ENCODE measurements around the gene SPATA31C1.
"Not testable (repeated sequence)": the region's sequence is repeated elsewhere in the genome, so short reads cannot be mapped to it uniquely, and the experiment has no call there.

The SPATA31C1 gene

DNA sequence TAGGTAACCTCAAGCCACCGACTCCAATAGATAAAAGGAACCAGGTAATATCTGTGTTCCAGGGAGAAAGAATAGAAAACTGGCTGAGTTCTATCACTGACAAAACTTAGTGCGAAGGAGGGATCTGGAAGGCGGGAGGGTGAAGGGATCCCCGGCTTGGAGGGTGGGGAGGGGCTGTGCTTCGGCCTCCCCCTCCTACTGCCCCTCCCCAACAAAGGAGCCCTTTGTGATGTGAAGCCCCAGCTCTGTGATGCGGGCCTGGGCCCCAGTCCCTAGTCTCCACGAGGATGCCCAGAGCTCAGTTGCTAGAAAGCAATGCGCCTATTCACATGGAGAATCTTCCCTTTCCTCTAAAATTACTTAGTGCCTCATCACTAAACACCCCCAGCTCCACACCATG lies at the start of gene SPATA31C1:
TSS of gene SPATA31C1 (plus strand) at position 301 of the 400 bp plus-strand sequence.
- in situ Hi-C loops (cut with MboI; ENCODE audit: low sequenced_read_pairs), result not testable (repeated sequence)

DNA sequence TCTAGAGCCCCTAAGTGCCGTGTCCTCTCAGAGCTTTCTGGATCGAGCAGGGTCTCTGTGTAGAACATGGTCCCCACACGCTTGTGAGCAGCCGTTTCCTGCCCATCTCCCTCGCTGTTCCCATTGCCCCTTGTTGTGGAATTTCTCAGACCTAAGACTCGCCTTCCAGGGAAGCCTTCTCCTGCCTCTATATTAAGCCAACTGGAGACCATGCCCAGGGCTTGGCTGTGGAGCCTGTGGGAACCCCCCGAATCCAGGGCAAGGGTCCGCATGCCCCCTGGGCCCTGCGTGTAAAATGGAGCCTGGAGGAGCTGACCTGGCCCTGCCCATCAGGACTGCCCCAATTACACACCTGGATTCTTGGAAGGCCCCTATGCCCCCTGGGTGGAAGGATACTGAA lies 49.6 kb upstream of the SPATA31C1 start:
- in situ Hi-C loops (cut with MboI; ENCODE audit: low sequenced_read_pairs), result no loop called here

DNA sequence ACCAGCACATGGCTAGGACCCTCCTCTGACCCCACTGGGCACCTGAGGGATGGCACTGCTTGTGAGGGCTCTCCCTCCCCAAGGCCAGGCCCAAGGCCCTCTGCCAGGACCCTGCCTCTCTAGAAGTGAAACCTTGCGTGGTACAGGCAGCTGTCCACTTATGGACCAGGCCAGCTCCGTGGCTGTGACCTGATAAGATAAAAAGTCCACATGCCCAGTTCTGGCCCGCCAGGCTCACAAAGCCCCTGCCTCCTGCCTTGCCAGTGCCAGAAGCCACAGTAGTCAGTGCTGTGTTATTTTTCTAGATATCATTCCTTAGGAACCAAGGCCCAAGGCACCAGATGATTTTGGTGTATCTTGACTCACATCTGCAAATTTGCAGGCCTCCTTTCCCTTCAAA lies 49.1 kb upstream of the SPATA31C1 start:
- in situ Hi-C loops (cut with MboI; ENCODE audit: low sequenced_read_pairs), result no loop called here

DNA sequence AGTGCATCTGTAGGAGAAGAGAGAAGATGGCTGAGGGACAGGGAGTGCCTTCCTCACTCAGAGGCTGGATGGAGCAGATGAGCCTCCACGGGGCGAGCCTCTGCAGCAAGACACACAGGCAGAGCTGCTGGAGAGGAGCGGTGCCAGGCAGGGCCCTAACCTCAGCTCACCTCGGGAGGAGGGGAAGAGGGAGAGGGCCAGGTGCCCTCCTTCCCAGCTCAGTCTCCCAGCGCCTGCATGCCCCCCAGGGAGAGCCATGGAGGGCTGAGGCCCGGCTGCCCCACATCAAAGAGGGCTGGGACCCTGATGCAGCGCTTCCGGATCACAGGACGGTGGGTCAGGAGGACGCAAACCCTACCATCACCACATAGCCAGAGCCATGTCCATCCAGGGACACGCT lies 48.7 kb upstream of the SPATA31C1 start:
- in situ Hi-C loops (cut with MboI; ENCODE audit: low sequenced_read_pairs), result no loop called here

DNA sequence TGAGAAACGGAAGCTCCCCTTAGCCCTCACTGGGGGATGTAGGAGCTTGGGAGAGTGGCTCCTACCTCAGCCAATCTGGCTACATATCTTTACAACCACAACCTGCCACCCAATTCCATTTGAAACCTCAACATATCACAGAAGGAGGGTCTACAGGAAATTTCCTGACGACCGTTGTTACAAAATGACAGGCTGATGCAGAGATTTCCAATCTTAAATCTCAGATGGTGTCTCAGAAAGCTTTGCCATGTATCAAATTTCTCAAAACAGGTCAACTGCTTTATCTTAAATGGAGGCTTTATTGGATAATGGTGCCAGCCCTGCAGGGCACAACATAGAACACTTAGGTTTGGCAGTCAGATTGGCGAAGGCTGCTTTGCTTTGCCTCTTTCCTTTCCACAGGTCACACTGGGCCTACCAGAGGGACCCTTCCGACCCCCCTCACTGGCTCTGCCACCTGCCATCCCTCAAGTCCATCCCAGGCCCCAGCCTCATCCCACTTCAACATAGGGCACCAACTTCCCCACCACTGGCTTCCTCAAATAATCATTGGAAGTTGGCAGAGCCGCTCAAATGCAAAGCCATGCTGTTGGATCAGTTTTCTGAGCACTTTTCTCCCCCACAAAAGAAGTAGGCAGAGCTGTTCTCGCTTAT lies 46.2 kb upstream of the SPATA31C1 start:
- in situ Hi-C loops (cut with MboI; ENCODE audit: low sequenced_read_pairs), result no loop called here

DNA sequence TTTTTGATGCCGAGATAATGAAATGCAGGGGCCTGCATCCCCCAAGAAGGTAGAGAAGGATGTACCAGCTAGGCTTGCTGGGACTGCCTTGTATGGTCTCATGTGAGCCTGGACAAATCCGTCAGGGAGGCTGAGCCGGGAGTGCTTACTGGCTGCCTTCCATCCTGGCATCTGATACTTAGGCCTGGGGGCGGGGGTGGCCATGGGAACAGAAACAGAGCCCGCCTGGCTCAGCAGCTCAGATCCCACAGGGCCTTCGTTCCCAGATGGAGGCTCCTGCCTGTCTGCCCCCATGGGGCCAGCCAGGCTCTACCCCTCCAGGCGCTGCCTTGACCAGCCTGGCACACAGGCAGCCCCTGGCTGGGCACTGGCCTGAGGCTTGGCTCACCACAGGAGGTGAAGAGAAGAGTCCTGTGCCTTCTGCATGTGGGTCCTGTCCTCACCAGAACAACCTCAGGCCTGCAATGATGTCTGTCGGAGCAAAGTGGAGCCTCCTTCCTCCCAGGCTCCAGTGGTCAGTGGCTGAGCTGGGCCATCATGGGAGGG lies 45.6 kb upstream of the SPATA31C1 start:
- in situ Hi-C loops (cut with MboI; ENCODE audit: low sequenced_read_pairs), result no loop called here

DNA sequence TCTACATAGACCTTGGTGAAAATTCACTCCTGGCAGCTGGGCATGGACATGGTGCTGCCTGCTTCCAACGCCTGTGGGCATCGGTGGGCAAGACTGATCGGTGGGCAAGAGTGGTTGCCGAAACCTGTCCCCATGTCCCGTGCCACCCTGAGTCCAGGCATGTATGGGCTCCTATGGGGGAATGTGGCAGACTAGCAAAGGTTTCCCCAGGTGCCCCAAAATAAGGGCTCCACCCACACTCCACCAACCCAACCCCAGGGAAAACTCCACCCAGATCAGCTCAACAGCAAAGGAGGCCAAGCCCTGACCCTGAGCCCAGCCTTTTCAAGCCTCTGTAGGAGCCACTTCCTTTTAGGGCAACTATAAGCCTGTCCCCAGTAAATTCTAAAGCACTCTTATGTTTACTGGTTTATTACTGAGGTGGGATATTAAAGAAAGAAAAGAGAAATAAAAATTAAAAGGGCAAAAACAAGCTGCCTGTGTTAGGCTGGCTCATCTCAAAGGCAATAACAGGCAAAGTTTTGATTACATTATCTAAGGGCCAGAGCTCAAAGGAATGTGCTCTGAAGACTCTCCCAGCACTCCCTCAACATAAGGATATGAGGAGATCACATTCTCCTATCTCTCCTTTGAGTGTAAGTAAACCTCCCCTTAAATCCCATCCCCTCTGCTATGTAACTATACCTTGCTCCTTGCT lies 44.0 kb upstream of the SPATA31C1 start:
- in situ Hi-C loops (cut with MboI; ENCODE audit: low sequenced_read_pairs), result no loop called here

DNA sequence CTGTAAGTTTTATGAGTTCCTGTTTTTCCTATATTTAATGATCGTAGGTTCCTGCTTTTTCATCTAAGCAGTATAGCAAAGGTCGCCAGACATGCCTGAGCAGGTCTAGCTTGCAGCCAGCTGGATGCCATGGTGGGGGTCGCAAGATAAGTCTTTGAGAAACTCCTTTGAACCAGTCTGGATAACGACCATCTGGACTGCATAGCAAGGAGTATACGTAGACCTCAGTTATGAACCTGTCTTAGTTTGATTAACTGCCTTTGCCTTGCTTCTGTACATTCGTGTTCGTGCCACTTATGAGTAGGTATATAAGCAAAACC lies 43.5 kb upstream of the SPATA31C1 start:
- in situ Hi-C loops (cut with MboI; ENCODE audit: low sequenced_read_pairs), result no loop called here

DNA sequence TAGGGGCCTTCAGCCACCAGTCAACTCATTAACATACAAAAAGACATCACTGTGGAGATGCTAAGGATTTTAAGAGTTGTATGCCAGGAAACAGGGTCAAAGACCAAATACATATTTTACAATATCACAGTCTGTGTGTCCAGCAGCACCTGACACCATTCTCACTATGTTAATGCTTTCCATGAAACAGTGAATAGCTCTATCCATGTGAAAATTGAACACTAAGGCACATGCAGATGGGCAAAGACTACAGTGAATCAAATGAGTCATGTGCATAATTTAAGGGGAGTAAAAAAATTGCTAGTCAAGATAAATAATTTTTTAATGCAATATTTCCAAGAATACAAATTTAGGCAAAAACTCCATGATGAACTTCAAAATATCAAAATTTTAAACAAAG lies 42.7 kb upstream of the SPATA31C1 start:
- in situ Hi-C loops (cut with MboI; ENCODE audit: low sequenced_read_pairs), result no loop called here

DNA sequence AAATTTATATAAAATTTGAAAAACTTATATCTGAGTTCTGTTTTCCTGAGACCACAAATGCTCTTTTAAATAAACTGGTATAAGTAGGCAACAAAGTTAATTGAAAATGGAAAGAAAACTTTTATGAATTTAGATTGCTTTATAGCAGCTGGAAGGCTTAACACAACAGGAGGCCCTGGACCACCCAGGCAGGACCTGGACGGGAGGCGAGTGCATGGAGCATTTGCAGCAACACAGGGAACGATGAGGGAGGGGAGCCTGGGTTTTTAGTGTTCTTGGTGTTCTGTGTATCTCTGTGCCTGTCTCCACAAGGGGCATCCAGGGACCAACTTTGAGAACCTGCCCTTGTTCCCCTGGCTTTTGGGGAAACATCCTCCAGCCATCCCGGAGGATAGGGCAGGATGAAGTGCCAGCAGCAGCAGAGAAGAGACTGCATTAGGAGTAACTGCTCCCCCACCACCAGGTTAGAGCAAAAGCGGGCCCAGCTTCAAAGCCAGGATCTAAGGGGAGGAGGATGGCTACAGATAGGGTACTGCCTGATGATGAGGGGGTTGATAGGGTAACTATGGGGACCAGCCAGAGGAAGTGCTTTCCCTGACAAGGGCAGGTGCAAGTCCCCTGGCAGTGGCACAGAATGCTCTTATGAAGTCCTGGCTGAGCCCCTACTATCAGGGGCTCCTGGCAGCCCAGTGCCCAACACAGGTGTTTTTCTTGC lies 41.8 kb upstream of the SPATA31C1 start:
- in situ Hi-C loops (cut with MboI; ENCODE audit: low sequenced_read_pairs), result no loop called here

DNA sequence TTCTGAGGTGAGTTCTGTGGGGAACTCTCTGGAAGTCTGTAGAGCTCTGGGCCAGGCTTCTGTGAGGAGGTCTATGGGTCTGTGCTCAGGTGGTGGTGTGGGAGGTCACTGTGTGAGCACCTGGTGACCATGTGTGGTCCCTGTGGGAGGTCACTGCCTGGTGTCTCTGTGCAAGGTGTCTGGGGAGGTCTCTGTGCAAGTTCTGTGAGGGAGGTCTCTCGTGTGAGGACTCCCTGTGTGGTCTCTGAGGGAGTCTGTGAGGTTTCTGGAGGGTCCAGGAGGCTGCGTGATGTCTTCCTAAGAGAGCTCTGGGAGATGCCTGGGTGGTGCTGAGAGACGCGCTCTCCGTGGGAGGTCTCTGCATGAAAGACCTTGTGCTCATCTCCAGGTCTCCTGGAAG lies 41.1 kb upstream of the SPATA31C1 start:
- in situ Hi-C loops (cut with MboI; ENCODE audit: low sequenced_read_pairs), result no loop called here

DNA sequence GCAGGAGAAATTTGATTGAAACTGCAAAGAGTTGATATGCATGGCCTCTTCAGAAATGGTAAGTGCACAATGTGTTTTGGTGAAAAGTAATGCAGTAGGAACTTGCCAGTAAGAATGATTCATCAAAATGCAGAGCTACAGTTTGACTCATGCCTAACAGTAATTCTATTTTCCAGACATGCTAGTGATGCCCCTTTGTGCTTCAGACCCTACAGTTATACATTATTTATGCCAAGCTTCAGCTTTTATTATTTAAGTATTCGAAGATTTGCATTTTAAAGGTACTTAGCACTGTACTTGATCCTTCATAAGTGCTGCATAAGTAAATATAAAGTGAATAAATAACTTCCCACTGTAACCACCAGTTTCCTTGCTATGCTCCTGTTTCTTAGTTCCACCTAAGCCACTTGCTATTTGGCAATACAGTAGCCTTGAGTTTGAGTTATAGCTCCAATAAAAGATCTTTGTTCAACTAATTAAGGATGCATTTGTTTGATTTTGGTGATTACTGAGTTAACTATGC lies 38.7 kb upstream of the SPATA31C1 start:
- in situ Hi-C loops (cut with MboI; ENCODE audit: low sequenced_read_pairs), result no loop called here

DNA sequence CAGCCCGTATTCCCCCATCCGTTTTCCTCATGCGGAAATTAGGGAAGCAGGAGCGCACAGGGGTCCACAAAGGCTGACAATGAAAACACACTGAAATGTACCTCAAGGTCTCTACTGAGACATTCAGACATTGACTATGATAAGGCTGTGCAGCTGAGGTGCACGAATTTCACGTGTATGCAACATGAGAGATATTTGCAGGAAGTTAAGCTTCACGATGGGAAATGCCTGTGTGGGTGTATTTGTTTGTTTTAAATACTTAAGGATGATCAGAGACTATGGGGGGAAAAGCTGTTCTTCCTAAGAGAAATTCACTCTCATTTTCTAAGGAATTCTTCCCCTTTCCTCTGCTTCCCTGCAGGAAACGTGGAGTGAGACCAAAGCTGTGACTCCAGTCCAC lies 37.6 kb upstream of the SPATA31C1 start:
- in situ Hi-C loops (cut with MboI; ENCODE audit: low sequenced_read_pairs), result no loop called here

DNA sequence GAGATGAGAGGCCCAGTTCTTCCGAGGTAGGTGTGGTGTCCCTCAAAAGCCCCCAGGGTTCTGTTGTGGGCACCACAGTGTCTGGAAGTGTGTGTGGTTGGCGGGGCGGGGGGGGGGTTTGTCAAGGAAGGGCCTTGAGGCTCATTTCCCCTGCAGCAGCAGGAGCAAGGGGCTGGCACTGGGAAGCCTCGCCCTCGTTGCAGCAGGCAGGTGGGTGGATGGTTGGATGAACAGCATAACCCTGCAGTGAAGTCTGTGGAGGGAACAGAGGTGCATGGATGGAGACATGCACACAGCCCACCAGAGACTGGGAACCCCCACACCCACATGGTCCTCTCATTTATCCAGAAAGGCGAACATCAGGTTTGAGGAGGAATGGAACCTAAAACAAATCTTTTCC lies 37.1 kb upstream of the SPATA31C1 start:
- in situ Hi-C loops (cut with MboI; ENCODE audit: low sequenced_read_pairs), result no loop called here

DNA sequence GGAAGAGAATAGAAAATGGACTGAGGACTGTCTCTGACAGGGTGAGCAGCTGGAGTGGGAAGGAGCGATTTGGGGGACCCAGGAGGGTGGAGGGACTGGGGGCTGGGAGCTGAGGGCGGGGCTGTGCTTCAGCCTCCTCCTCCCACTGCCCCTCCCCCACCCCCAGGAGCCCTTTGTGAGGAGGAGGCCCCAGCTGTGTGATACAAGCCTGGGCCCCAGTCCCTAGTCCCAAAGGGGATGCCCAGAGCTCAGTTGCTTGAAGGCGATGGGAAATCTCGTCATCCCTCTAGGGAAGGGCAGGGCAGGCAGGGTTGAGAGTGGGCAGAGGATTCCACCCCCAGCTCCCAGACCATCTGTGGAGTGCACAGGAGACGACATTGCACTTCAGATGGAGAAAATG lies 35.1 kb upstream of the SPATA31C1 start, which contains the start of gene SPATA31E1:
TSS of gene SPATA31E1 (plus strand) at position 251 of the 400 bp plus-strand sequence. CDS start at position 266, 15 bp downstream.
- in situ Hi-C loops (cut with MboI; ENCODE audit: low sequenced_read_pairs), result no loop called here

DNA sequence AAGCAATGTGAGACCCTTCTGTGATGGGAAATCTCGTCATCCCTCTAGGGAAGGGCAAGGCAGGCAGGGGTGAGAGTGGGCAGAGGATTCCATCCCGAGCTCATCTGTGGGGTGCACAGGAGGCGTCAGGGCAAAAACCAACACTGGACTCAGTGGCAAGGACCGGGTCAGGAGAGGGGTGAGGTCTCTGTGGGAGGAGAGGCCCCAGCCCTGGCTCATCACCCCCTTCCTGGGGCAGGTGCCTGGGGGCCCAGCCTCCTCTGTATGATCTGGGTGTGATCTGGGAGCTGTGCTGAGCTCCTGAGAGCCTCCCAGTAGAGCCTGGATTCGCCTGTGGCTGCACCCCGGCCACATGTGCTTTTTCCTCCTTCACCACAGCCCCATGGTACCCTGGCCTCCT lies 34.5 kb upstream of the SPATA31C1 start:
- in situ Hi-C loops (cut with MboI; ENCODE audit: low sequenced_read_pairs), result no loop called here

DNA sequence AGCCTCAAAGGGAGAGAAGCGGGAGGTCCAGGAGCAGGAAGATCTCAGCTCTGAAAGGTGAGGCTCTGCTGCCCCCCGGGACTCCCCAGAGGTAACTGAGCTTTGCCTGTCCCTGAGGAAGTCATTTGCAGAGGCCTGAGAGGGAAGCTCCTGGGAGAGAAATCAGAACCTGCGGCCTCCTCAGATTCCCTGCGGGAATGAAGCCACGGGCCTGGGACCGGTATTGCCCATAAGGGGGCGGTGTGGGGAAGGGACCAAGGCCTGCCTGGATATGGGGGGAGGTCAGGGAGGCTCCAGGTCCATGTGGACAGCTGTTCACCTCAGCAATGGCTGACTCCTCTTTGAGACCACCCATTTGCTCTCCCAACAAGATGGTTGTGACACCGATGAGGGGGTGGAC lies 33.8 kb upstream of the SPATA31C1 start:
- in situ Hi-C loops (cut with MboI; ENCODE audit: low sequenced_read_pairs), result no loop called here

DNA sequence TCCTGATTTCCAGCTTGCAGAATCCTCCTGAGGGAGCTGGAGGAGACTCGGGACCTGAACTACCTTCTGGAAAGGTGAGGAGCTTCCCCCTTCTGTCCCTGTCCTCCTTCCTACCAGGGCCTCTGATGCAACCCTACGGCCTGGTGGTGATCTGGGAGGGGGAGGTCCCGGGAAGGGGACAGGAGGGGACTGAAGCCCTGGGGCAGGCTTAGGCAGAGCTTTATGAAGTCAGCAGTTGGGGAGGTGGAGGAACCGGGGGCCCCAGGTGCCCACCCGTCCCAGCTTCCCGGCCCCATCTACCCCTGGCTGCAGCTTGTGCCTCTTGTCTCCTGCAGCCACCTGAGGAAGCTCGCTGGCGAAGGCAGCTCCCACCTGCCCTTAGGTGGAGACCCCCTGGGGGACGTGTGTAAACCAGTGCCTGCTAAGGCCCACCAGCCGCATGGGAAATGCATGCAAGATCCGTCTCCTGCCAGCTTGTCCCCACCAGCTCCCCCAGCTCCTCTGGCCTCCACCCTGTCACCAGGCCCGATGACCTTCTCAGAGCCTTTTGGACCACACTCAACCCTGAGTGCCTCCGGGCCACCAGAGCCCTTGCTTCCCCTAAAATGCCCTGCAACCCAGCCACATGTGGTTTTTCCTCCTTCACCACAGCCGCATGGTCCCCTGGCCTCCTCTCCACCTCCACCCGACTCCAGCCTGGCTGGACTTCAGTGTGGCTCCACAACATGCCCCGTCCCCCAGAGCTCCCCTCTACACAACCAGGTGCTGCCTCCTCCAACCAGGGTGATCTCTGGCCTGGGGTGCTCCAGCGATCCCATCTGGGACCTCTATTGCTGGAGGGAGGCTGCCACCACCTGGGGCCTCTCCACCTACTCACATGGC lies 32.9 kb upstream of the SPATA31C1 start:
- in situ Hi-C loops (cut with MboI; ENCODE audit: low sequenced_read_pairs), result no loop called here

DNA sequence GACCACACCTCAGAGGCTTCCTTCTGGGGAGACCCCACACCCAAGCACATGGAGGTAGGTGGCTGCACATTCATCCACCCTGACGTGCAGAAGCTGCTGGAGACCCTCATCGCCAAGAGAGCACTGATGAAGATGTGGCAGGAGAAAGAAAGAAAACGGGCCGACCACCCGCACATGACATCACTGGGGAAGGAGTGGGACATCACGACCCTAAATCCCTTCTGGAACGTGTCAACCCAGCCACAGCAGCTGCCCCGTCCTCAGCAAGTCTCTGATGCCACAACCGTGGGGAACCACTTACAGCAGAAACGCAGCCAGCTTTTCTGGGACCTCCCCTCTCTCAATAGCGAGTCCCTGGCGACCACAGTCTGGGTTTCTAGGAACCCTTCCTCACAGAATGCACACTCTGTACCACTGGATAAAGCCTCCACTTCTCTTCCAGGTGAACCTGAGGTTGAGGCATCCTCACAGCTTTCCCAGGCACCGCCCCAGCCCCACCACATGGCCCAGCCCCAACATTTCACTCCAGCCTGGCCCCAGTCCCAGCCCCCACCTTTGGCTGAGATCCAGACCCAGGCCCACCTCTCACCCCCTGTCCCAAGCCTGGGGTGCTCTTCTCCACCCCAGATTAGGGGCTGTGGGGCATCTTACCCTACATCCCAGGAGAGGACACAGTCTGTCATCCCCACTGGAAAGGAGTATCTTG lies 32.1 kb upstream of the SPATA31C1 start:
- in situ Hi-C loops (cut with MboI; ENCODE audit: low sequenced_read_pairs), result no loop called here

Measured in HL-60/S4 treated with retinoic acid at 250 ng/mL for 4 days and 3 days (cell line).